GM19467 (cell line): ENCODE results near the gene ZNF284.

ENCODE experiments used
- ATAC-seq: cut with Tn5 transposase; IDR thresholded peaks from one replicate; pipeline ENCODE4 v1.9.1; 2021; ENCODE audit warnings: mild to moderate bottlenecking, moderate library complexity; ENCODE audit not compliant: unreplicated experiment

ZNF284 gene

GRCh38 chr19:44071824-44072542 lies at the start of gene ZNF284:
Gene ZNF284, plus strand, starts transcription at chr19:44072159. Its CDS starts 4,231 bp downstream, at chr19:44076390.
- peak; percentile 94 for ATAC-seq

GRCh38 chr19:44024900-44025216 lies 47.1 kb upstream of the ZNF284 start:
- no peak for ATAC-seq

GRCh38 chr19:44025217-44025936 lies 46.6 kb upstream of the ZNF284 start, which contains the start of gene ZNF222:
Gene ZNF222, plus strand, starts transcription at chr19:44025379. Its CDS starts 58 bp downstream, at chr19:44025437.
- peak; percentile 98 for ATAC-seq

GRCh38 chr19:44026622-44027021 lies 45.3 kb upstream of the ZNF284 start:
- no peak for ATAC-seq

GRCh38 chr19:44032001-44032610 lies 39.9 kb upstream of the ZNF284 start:
- no peak for ATAC-seq

- ATAC-seq, result no peak
Observed at GRCh38 chr19:44042147-44042546, 29.8 kb upstream of the ZNF284 start.

GRCh38 chr19:44050740-44051649 lies 21.0 kb upstream of the ZNF284 start:
- ATAC-seq, result peak; percentile 12

- peak; percentile 75 for ATAC-seq
Observed at GRCh38 chr19:44051650-44052402, 20.1 kb upstream of the ZNF284 start, which contains the start of gene ZNF223. Gene ZNF223, plus strand, starts transcription at chr19:44052036. Its CDS starts 3,141 bp downstream, at chr19:44055177.

- no peak for ATAC-seq
Observed at GRCh38 chr19:44055870-44056269, 16.1 kb upstream of the ZNF284 start.

- no peak for ATAC-seq
Observed at GRCh38 chr19:44059229-44059628, 12.7 kb upstream of the ZNF284 start.

GRCh38 chr19:44061038-44061437 lies 10.9 kb upstream of the ZNF284 start:
- ATAC-seq, result no peak

GRCh38 chr19:44066305-44066704 lies 5.7 kb upstream of the ZNF284 start:
- ATAC-seq, result no peak

GRCh38 chr19:44069415-44069814 lies 2.5 kb upstream of the ZNF284 start:
- no peak for ATAC-seq

- ATAC-seq, result peak; percentile 16
Observed at GRCh38 chr19:44072543-44073401, 813 bp downstream of the ZNF284 start.

GRCh38 chr19:44076325-44076724 lies 4.4 kb downstream of the ZNF284 start:
- no peak for ATAC-seq

- no peak for ATAC-seq
Observed at GRCh38 chr19:44092108-44092507, 20.1 kb downstream of the ZNF284 start.

GRCh38 chr19:44093931-44094765 lies 22.2 kb downstream of the ZNF284 start, which contains the start of gene ZNF224:
Gene ZNF224, plus strand, starts transcription at chr19:44094361. Its CDS starts 3,513 bp downstream, at chr19:44097874.
- peak; percentile 75 for ATAC-seq

- ATAC-seq, result no peak
Observed at GRCh38 chr19:44107751-44108150, 35.8 kb downstream of the ZNF284 start.
